Gastrocnemius medialis (tissue), 4 donors: Measurements from ENCODE around the gene SH3GL3.

Experiments used
- CTCF ChIP-seq, 5 experiments: fragments of 450-650 bp in 3 of 5; fragments of 200-600 bp in 2 of 5; sonication (generic) in 2 of 5; IDR thresholded peaks in 4 of 5; conservative IDR thresholded peaks in 1 of 5; 1 replicate in 4 of 5; 2 replicates in 1 of 5; pipeline ENCODE4 v1.5.1; 2016 to 2019; ENCODE audit warnings: antibody characterized with exemption in 5 of 5, mild to moderate bottlenecking in 3 of 5, moderate library complexity in 3 of 5
- POLR2A ChIP-seq, 2 donors: fragments of 450-650 bp; IDR thresholded peaks; one replicate each; pipeline ENCODE4 v1.6.1; 2017; ENCODE audit warnings: antibody characterized with exemption in 2 of 2, mild to moderate bottlenecking in 2 of 2, moderate library complexity in 2 of 2

GRCh38 chr15:83449937-83450506, 2.9 kb downstream of the SH3GL3 start:
- TF ChIP-seq POLR2A (IDR thresholded peaks at IDR 0.05), result no peak
- no peak for TF ChIP-seq CTCF (IDR thresholded peaks at IDR 0.05 in 4 of 5, conservative IDR thresholded peaks at IDR 0.05 in 1 of 5)
